ENCODE measurements around the gene SUZ12. TPM values are rescaled to one million over a fixed set of nuclear protein-coding genes. Genes with fewer than 3 reads are reported as not detected.
"Not testable (repeated sequence)": the region's sequence is repeated elsewhere in the genome, so short reads cannot be mapped to it uniquely, and the experiment has no call there.

SUZ12 gene
- total RNA-seq, 1 donor, result 34.1 TPM

DNA sequence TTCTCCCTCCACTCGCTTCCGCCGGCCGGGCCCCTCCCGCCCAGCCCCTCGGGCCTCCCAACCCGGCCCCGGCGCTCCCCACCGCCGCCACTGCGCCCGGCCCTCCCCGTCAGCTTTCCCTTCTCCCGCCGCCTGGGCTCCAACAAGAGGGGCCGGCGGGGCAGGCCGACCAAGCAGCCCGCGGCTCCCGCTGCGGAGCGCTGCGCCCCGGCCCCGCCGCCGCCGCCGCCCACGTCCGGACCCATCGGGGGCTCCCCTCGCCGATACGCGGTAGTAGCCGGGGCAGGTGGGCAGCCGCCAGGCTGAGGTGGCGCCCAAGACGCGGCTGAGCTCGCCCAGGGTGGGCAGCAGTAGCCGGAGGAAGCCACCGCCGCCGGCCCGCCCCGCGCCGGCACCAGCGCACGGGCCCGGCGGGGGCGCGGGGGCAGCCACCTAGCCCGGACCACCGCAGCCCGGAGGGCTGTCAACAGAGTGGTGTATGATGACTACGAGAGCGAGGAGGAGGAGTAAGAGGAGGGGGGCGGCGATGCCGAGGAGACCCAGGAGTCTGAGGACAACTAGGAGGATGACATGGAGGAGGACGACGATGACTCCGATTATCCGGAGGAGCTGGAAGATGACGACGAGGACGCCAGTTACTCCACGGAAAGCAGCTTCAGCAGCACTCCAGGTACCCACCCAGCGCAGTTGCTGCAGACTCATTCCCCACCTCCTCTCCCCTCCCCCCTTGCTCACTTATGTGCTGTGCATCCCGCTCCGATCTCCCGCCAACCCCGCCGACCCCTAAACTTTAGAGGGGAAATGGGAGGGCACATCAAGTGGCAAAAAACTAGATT is 70.9 kb downstream of the SUZ12 start:
- Histone ChIP-seq H3K27me3 (ENCODE audit: insufficient read depth, low read length) (no peaks in the 10 kb centered on the region), H3K4me3 (ENCODE audit: low read length) (peak overlapping the region; percentile 86), H3K9me3 (ENCODE audit: low read depth, low read length) (no peaks in the 10 kb centered on the region), H3K4me1 (ENCODE audit: insufficient read depth, low read length) (peaks cover 35% of the 10 kb centered on the region)

DNA sequence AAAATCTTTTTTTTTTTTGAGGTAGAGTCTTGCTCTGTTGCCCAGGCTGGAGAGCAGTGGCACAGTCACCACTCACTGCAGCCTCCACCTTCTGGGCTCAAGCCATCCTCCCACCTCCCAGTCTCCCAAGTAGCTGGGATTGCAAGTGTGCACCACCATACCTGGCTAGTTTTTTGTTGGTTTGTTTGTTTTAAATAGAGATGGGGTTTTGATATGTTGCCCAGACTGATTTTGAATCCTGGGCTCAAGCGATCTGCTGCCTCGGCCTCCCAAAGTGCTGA is 72.4 kb downstream of the SUZ12 start:
- H3K9me3 ChIP-seq (ENCODE audit: low read depth, low read length), result no peaks in the 10 kb centered on the region
- H3K4me1 ChIP-seq (ENCODE audit: insufficient read depth, low read length), result peaks cover 32% of the 10 kb centered on the region
- no peak overlapping the region for H3K4me3 ChIP-seq (ENCODE audit: low read length)
- H3K27me3 ChIP-seq (ENCODE audit: insufficient read depth, low read length), result no peaks in the 10 kb centered on the region

DNA sequence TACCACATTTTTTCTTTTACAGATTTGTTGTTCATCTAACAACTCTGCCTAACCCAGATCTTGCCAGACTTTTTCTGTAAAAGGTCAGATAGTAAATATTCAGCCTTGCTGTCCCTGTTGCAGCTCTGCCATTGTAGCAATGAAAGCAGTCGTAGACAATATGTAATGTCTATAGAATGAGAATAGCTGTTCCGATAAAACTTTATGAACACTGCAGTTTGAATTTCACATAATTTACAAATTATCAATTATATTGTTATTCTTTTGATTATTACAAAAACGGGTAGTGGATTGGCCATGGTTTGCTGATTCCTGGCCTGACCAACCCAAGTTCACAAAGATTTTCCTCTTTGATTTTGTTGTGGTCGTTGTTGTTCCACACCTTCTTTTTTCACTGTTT is 73.3 kb downstream of the SUZ12 start:
- Histone ChIP-seq H3K4me1 (ENCODE audit: insufficient read depth, low read length) (peaks cover 36% of the 10 kb centered on the region), H3K4me3 (ENCODE audit: low read length) (no peak overlapping the region), H3K9me3 (ENCODE audit: low read depth, low read length) (no peaks in the 10 kb centered on the region), H3K27me3 (ENCODE audit: insufficient read depth, low read length) (no peaks in the 10 kb centered on the region)

DNA sequence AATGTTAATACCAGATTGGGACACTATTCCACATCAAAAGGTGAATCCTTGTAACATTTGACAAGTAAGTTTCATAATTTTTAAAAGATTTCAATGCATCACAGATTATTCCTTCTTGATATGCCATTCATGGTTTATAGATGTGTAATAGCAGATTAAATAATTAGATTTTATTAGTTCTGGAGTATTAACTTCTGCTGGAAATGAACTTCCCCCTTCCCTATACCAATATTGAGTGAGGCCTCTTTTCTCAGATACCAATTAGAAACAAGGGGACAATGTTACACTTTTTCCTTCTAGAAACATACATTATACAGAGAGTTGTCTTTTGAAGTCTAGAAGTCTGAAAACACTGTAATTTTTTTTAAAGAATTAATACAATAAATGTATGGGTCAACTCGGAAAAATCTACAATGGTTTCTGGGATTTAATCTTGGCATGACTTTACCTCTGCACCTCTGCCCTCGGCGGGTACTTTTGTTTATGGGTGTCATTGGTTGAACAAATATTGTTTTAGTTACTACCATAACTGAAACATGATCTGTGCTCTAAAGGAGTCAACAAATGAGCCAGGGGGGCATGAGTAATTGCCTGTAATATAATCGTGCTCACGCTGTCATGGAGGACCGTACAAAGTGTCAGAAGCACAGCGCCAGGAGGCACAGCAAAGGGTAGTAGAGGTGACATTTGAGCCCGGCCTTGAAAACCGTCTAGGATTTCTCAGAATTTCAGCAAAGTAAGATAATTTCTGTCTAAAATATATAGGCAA is 78.6 kb downstream of the SUZ12 start:
- no peak overlapping the region for H3K4me3 ChIP-seq (ENCODE audit: low read length)
- H3K27me3 ChIP-seq (ENCODE audit: insufficient read depth, low read length), result no peaks in the 10 kb centered on the region
- H3K4me1 ChIP-seq (ENCODE audit: insufficient read depth, low read length), result peaks cover 30% of the 10 kb centered on the region
- H3K9me3 ChIP-seq (ENCODE audit: low read depth, low read length), result no peaks in the 10 kb centered on the region

DNA sequence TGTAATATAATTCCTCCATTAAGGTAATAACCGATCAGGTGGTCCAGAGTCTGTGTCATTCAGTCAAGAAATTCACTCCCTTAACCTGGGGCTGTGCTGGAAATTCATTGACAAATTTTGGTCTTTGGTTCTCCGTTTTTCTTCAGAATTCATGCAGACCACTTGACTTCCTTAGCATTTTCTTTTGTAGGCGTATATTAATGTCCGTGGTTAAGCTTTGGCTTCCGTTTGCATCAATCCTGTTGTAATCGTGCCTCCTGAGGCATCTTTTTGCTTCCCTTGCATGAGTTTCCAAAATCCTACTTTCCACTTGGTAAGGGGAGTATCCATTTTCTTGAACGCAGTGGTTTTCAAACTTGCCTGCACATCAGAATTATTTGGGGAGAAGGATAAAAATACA is 79.4 kb downstream of the SUZ12 start:
- H3K9me3 ChIP-seq (ENCODE audit: low read depth, low read length), result no peaks in the 10 kb centered on the region
- H3K27me3 ChIP-seq (ENCODE audit: insufficient read depth, low read length), result no peaks in the 10 kb centered on the region
- H3K4me3 ChIP-seq (ENCODE audit: low read length), result no peak overlapping the region
- peaks cover 27% of the 10 kb centered on the region for H3K4me1 ChIP-seq (ENCODE audit: insufficient read depth, low read length)

DNA sequence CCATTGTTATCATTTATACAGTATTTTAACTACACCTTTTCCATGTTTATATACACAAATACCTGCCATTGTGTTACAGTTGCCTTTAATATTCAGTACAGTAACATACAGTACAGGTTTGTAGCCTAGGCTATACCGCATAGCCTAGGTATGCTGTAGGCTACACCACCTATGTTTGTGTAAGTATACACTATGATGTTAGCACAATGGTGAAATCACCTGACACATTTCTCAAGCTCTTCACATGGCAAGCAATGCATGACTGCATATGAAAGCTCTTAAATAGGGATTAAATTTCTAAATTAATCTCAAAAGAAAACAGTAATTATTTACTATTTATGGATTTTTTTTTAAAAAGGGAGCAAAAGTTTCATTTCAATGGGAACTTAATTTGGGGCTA is 82.4 kb downstream of the SUZ12 start:
- no peak overlapping the region for H3K4me3 ChIP-seq (ENCODE audit: low read length)
- H3K4me1 ChIP-seq (ENCODE audit: insufficient read depth, low read length), result peaks cover 24% of the 10 kb centered on the region
- H3K9me3 ChIP-seq (ENCODE audit: low read depth, low read length), result no peaks in the 10 kb centered on the region
- no peaks in the 10 kb centered on the region for H3K27me3 ChIP-seq (ENCODE audit: insufficient read depth, low read length)

DNA sequence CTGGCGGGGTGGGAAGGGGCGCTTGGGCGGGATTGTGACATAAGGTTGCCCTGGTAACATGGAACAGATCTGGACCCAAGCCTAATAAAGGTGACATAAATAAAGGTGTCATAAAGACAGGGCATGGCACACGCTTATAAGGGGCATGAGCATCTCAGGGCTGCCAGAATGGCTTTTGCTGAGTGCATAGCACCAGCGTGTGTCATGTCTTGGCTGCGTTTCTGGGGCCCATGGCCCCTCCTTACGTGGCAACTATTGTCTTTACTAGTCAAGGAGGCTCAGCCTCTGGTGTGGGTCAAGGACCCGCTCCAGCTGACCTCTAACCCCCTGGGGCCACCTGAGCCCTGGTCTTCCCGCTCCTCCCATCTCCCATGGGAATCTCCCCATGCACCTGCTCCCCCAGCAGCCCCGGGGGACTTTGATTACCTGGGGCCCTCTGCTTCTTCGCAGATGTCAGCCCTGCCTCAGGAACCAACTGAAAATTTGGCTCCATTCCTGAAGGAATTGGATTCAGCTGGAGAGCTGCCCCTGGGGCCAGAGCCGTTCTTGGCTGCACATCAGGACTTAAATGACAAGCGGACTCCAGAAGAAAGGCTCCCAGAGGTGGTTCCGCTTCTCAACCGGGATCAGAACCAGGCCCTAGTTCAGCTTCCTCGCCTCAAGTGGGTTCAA is 84.3 kb downstream of the SUZ12 start:
- Histone ChIP-seq H3K4me3 (ENCODE audit: low read length) (no peak overlapping the region), H3K9me3 (ENCODE audit: low read depth, low read length) (no peaks in the 10 kb centered on the region), H3K27me3 (ENCODE audit: insufficient read depth, low read length) (no peaks in the 10 kb centered on the region), H3K4me1 (ENCODE audit: insufficient read depth, low read length) (peaks cover 10% of the 10 kb centered on the region)

DNA sequence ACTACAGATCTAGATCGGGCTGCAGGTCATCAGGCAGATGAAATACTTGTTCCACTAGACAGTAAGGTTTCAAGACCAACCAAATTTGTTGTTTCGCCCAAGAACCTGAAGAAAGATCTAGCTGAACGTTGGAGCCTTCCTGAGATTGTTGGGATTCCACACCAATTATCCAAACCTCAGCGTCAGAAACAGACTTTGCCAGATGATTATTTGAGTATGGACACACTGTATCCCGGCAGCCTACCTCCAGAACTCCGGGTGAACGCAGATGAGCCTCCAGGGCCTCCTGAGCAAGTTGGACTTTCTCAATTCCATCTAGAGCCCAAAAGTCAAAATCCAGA is 84.8 kb downstream of the SUZ12 start:
- no peaks in the 10 kb centered on the region for H3K9me3 ChIP-seq (ENCODE audit: low read depth, low read length)
- peaks cover 5% of the 10 kb centered on the region for H3K4me1 ChIP-seq (ENCODE audit: insufficient read depth, low read length)
- no peaks in the 10 kb centered on the region for H3K27me3 ChIP-seq (ENCODE audit: insufficient read depth, low read length)
- no peak overlapping the region for H3K4me3 ChIP-seq (ENCODE audit: low read length)

DNA sequence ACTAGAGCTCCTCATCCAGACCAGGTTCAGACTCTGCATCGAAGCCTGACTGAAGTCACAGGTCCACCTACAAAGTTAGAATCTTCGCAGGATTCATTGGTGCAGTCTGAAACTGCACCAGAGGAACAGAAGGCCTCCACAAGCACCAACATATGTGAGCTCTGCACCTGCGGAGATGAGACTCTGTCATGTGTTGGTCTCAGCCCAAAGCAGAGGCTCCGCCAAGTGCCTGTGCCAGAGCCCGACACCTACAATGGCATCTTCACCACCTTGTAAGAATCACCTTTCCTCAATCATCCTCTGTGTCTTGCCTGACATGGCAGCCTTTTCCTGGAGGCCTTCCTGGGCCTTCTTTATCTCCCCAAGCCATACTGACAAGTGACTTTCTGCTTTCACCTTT is 85.7 kb downstream of the SUZ12 start:
- H3K27me3 ChIP-seq (ENCODE audit: insufficient read depth, low read length); H3K4me3 ChIP-seq (ENCODE audit: low read length); H3K9me3 ChIP-seq (ENCODE audit: low read depth, low read length); H3K4me1 ChIP-seq (ENCODE audit: insufficient read depth, low read length): not testable (repeated sequence)

DNA sequence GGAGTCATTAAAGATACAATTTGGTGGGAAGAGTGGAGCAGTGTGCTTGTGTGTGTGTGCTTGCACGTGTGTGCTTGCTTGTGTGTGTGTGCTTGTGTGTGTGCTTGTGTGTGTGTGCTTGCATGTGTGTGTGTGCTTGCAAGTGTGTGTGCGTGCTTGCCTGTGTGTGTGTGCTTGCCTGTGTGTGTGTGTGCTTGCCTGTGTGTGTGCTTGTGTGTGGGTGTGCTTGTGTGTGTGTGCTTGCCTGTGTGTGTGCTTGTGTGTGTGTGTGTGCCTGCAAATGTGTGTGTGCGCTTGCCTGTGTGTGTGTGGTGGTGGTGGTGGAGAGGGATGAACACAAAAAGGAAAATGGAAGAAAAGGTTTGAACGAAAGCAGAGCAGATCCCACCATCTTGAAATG is 90.5 kb downstream of the SUZ12 start:
- not testable (repeated sequence) for H3K9me3 ChIP-seq (ENCODE audit: low read depth, low read length); H3K4me3 ChIP-seq (ENCODE audit: low read length)

DNA sequence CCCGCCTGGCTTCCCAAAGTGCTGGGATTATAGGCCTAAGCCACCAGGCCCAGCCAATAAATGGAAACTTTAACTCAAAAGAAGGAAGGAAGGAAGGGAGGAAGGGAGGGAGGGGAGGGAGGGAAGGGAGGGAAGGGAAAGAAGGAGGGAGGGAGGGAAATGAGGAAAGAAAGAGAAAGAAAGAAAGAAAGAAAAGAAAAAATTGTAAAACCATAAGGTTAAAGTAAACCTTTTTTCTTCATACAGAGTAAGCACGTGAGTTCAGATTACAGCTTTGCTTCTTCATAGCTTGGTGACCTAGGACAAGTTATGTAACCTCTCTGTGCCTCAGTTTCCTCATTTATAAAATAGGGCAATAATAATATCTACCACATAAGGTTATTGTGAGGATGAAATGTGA is 96.4 kb downstream of the SUZ12 start:
- Histone ChIP-seq H3K27me3 (ENCODE audit: insufficient read depth, low read length) (no peaks in the 10 kb centered on the region), H3K9me3 (ENCODE audit: low read depth, low read length) (no peaks in the 10 kb centered on the region), H3K4me3 (ENCODE audit: low read length) (no peak overlapping the region), H3K4me1 (ENCODE audit: insufficient read depth, low read length) (no peaks in the 10 kb centered on the region)

More for the DNA sequence above, 90.5 kb downstream of the SUZ12 start:
- not testable (repeated sequence) for H3K27me3 ChIP-seq (ENCODE audit: insufficient read depth, low read length); H3K4me1 ChIP-seq (ENCODE audit: insufficient read depth, low read length)

DNA sequence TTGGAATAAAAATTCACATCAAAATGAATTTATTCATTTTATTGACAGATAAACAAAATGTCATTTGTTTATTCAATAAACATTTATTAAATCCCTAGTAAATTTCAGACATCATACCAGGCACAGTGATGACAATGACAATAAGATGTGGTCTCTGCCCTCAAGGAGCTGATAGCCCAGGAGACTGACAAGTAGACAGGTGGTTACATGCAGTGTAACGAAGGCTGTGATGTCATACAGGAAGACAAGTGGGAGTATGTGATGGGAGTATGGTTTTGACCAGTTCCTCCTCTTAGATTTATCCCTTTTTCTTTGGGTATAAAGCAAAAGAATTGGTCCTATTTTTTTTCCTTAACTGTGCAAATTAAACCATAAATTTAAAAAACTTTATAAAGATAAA is 97.0 kb downstream of the SUZ12 start:
- H3K27me3 ChIP-seq (ENCODE audit: insufficient read depth, low read length); H3K4me1 ChIP-seq (ENCODE audit: insufficient read depth, low read length); H3K4me3 ChIP-seq (ENCODE audit: low read length); H3K9me3 ChIP-seq (ENCODE audit: low read depth, low read length): not testable (repeated sequence)

DNA sequence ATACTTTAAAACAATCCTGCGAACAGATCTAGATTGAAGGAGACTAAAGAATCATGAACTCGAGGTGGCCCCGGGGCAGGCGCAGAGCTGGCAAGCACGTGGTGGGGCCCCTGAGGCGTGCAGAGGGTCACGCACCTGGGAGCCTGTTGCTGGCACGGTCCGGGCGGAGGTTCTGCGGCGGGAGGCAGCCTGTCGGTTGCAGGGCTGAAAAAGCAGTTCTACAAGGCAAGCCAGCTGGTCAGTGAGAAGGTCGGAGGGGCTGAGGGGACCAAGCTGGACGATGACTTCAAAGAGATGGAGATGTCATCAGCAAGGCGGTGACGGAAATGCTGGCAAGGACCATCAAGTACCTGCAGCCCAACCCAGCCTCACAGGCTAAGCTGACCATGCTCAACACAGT is 103.4 kb downstream of the SUZ12 start:
- H3K9me3 ChIP-seq (ENCODE audit: low read depth, low read length); H3K4me1 ChIP-seq (ENCODE audit: insufficient read depth, low read length); H3K27me3 ChIP-seq (ENCODE audit: insufficient read depth, low read length); H3K4me3 ChIP-seq (ENCODE audit: low read length): not testable (repeated sequence)

DNA sequence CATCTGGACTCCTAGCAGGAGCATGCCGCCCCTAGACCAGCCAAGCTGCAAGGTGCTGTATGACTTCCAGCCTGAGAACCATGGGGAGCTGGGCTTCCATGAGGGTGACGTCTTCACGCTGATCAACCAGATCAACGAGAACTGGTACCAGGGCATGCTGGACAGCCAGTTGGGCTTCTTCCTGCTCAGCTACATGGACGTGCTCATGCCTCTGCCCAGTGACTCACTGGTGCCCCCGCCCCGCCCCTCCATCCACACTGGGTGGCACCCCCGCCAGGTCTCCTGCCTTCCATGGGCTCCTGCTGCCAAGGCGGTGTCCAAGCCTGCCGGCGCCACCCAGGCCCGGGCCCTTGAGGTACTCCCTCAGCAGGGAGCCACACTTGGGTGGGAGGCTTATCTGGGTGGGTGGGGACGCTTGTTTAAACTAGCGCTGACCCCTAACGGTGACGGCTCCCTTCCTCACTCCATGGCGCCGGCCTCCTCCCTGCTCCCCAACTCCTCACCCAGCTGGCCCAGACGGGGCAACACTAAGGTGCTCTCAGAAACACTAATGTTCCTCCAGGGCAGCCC is 104.6 kb downstream of the SUZ12 start:
- H3K27me3 ChIP-seq (ENCODE audit: insufficient read depth, low read length); H3K4me1 ChIP-seq (ENCODE audit: insufficient read depth, low read length); H3K4me3 ChIP-seq (ENCODE audit: low read length); H3K9me3 ChIP-seq (ENCODE audit: low read depth, low read length): not testable (repeated sequence)

DNA sequence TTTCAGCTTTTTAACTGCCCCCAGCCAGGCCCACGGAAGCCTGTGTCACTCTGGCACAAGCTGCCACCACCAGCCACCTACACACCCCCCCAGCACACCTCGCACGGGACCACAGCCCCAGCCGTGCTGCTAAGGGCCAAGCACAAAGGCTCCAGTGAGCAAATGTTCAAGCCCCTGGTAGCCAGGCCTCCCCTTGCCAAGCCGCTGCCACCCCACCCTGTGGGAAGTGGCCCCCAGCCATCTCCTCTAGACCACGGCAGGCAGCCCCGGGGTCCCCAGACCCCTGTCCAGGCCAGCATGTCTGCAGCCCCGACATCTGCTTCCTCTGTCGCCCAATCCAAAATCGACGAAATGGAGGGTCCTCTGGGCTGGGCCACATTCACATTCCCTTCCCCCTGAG is 105.5 kb downstream of the SUZ12 start:
- not testable (repeated sequence) for H3K27me3 ChIP-seq (ENCODE audit: insufficient read depth, low read length); H3K9me3 ChIP-seq (ENCODE audit: low read depth, low read length); H3K4me1 ChIP-seq (ENCODE audit: insufficient read depth, low read length); H3K4me3 ChIP-seq (ENCODE audit: low read length)
